Type B pancreatic cell (in vitro differentiated cells): ENCODE measurements around the gene RNF5. TPM values are rescaled to one million over a fixed set of nuclear protein-coding genes. Genes with fewer than 3 reads are reported as not detected.

Experiments
- DNase-seq: peaks from one replicate; pipeline ENCODE4 v3.0.0; 2021; ENCODE audit warnings: mixed read lengths; ENCODE audit not compliant: unreplicated experiment; ENCODE audit errors: extremely low spot score
- H3K27ac Mint-ChIP-seq: 2 replicates; pipeline ENCODE4 v1.8.0; 2021; ENCODE audit warnings: mild to moderate bottlenecking, mixed read lengths
- H3K27me3 Mint-ChIP-seq: 2 replicates; pipeline ENCODE4 v1.8.0; 2021; ENCODE audit warnings: mixed read lengths
- H3K36me3 Mint-ChIP-seq: 2 replicates; pipeline ENCODE4 v1.8.0; 2021; ENCODE audit warnings: mixed read lengths
- H3K4me1 Mint-ChIP-seq: one replicate; pipeline ENCODE4 v1.8.0; 2021; ENCODE audit warnings: mixed read lengths; ENCODE audit not compliant: unreplicated experiment
- H3K4me3 Mint-ChIP-seq: 2 replicates; pipeline ENCODE4 v1.8.0; 2021; ENCODE audit warnings: mild to moderate bottlenecking, mixed read lengths
- H3K9me3 Mint-ChIP-seq: 2 replicates; pipeline ENCODE4 v1.8.0; 2021; ENCODE audit warnings: mixed read lengths
- CTCF ChIP-seq: fragments of 200-600 bp; sonication (generic); conservative IDR thresholded peaks from 2 replicates; pipeline ENCODE4 v1.5.0; 2021; ENCODE audit warnings: antibody characterized with exemption, mild to moderate bottlenecking
- total RNA-seq: library from RNA; stranded (reverse); gene quantifications from 2 replicates; pipeline ENCODE4 v1.2.1, GENCODE V29; 2021; ENCODE audit warnings: low replicate concordance

The RNF5 gene
- total RNA-seq, 1 donor from 2014 or later: 69.2 TPM

DNA sequence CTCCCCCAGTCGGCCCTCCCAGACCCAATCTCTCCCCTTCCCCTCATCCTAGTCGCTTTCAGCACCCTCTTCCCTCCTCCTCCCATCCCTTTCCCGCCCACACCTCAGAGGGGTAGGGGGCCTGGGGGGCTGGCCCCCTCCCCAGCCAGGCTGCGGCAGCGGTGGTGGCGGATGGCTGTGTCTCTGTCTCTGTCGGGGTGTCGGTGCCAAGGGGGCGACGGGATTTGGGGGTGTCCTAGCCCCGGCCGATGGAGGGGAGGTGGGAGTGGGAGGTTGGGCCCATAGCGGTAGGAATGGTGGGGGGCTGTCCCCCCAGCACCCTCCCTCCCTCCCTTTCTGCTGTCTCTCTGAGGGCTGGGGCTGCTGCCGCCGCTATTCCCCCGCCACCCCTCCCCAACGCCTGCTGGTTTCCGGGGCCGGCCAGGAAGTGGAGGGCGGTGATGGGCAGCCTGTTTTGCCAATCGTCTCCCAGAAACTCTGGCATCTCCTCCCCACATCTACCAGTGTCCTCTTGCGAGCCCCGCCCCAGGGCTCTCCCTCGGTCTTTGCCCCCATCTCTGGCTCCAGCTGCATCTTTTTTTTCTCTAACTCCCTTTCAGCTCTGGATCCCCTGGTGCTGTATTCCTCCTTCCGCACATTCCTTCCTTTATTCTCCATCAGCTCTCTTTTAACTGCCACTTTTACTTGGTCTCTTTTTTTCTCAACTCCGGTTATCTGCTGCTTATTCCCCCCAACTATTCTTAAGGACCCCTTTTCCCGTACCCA is 2.3 kb upstream of the RNF5 start, which contains the start of gene AGPAT1:
TSS of gene AGPAT1 (minus strand) at position 374 of the 765 bp plus-strand sequence. CDS start 4,588 bp downstream, outside the sequence.
- peak within 1 kb of the TSS; percentile 95 for H3K27ac Mint-ChIP-seq
- H3K36me3 Mint-ChIP-seq: peaks cover 20% of the 10 kb centered on the region
- peak within 1 kb of the TSS; percentile 98 for H3K4me3 Mint-ChIP-seq
- H3K9me3 Mint-ChIP-seq: no peaks in the 10 kb centered on the region
- H3K4me1 Mint-ChIP-seq: peaks cover 48% of the 10 kb centered on the region
- TF ChIP-seq CTCF: no peak
- peak; percentile 95 for DNase-seq
- H3K27me3 Mint-ChIP-seq: no peaks in the 10 kb centered on the region

GRCh38 chr6:32176476-32177182 is 1.6 kb upstream of the RNF5 start:
- no peak for TF ChIP-seq CTCF
- Mint-ChIP-seq H3K36me3 (peaks cover 16% of the 10 kb centered on the region), H3K27ac (peak overlapping the region; percentile 95), H3K4me3 (peak overlapping the region; percentile 98), H3K9me3 (no peaks in the 10 kb centered on the region), H3K4me1 (peaks cover 48% of the 10 kb centered on the region), H3K27me3 (no peaks in the 10 kb centered on the region)
- DNase-seq: no peak

GRCh38 chr6:32177183-32177787 is 920 bp upstream of the RNF5 start:
- TF ChIP-seq CTCF: no peak
- DNase-seq: no peak
- peaks cover 48% of the 10 kb centered on the region for H3K4me1 Mint-ChIP-seq
- no peaks in the 10 kb centered on the region for H3K9me3 Mint-ChIP-seq
- H3K27ac Mint-ChIP-seq: peak overlapping the region; percentile 95
- peaks cover 16% of the 10 kb centered on the region for H3K36me3 Mint-ChIP-seq
- H3K4me3 Mint-ChIP-seq: peak overlapping the region; percentile 98
- no peaks in the 10 kb centered on the region for H3K27me3 Mint-ChIP-seq

DNA sequence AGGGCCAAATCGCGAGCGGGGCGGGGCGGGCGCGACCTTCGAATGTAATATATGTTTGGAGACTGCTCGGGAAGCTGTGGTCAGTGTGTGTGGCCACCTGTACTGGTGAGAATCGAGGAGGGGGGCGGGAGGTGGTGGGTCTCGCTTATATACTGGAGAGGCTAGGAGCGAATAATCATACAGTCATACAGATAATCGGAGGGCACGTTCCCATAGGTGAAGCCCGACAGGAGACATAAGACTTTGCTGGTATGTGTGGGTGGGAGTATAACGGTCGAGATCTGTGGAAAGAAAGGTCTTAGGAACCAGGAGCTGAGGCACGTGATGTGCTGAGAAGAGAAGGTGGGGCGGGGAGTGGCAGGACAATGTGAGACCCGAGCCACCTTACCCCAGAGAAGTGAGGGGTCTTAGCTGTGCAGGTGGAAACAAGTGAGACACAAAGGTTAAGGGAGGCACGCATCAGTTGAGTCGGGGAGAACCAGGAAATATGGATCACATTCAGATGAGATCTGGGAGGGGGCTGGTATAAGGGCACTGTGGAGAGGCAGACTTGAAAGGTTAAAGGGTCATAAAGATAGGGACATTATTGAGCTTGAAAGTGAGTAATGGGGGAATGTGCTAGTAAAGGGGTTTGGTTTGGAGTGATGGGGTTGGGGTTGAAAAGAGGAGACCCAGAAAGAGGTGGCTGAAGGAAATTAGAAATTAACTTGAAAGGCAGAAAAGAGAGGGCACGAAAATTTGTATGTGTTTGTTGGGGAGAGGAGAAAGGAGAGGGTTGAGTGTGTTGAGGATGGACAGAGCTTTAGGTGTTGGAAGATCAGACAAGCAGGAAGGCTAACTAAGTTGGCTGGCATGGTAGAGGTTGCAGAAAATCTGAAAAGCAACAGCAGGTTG is 589 bp downstream of the RNF5 start:
- H3K36me3 Mint-ChIP-seq: peaks cover 16% of the 10 kb centered on the region
- H3K9me3 Mint-ChIP-seq: no peaks in the 10 kb centered on the region
- H3K27ac Mint-ChIP-seq: peak overlapping the region; percentile 95
- peak overlapping the region; percentile 98 for H3K4me3 Mint-ChIP-seq
- H3K27me3 Mint-ChIP-seq: no peaks in the 10 kb centered on the region
- TF ChIP-seq CTCF: no peak
- DNase-seq: no peak
- peaks cover 35% of the 10 kb centered on the region for H3K4me1 Mint-ChIP-seq
